Nephron (organoid): ENCODE data around the gene SYNE4.
A peak's percentile ranks its signal among the peaks of the same experiment; 100 is the strongest.

ENCODE experiments used
- H3K27ac Mint-ChIP-seq, 3 experiments: 2 replicates each; pipeline ENCODE4 v1.8.0; 2020; ENCODE audit warnings: mixed read lengths in 3 of 3, mild to moderate bottlenecking in 2 of 3, moderate library complexity in 1 of 3
- H3K27me3 Mint-ChIP-seq: 2 replicates; pipeline ENCODE4 v1.8.0; 2021; ENCODE audit warnings: low read depth, mild to moderate bottlenecking, moderate library complexity, mixed read lengths
- H3K36me3 Mint-ChIP-seq: 2 replicates; pipeline ENCODE4 v1.8.0; 2020; ENCODE audit warnings: low read depth, mixed read lengths
- H3K4me1 Mint-ChIP-seq: 2 replicates; pipeline ENCODE4 v1.8.0; 2020; ENCODE audit warnings: mixed read lengths
- H3K4me3 Mint-ChIP-seq, 3 experiments: 2 replicates each; pipeline ENCODE4 v1.8.0; 2020; ENCODE audit warnings: mild to moderate bottlenecking in 3 of 3, mixed read lengths in 3 of 3, moderate library complexity in 2 of 3
- H3K9me3 Mint-ChIP-seq: 2 replicates; pipeline ENCODE4 v1.8.0; 2020; ENCODE audit warnings: mixed read lengths
- TF ChIP-seq, protein P1 (sequence below), 3 experiments: fragments of 200-600 bp; sonication (generic); IDR thresholded peaks; one replicate each; pipeline ENCODE4 v1.5.0; 2021; ENCODE audit warnings: antibody characterized with exemption in 3 of 3; ENCODE audit not compliant: unreplicated experiment in 3 of 3

The SYNE4 gene

DNA sequence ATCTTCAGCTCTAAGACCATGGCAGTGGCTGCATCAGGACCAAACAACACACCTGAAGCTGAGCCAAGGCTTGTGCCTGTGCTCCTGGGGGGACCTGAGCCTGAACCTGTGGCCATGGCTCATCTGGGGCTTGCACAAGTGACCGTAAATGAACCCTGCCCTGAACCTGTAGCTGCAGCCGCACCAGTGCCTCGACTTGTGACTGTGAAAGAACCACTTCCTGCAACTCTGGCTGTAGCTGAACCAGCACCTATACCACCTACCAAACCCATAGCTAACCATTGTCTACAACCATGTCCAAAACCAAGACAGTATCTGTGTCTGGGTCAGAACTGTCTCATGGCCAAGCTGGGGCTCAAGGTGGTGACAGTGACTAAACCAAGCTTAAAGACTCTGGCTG, 41.8 kb downstream of the SYNE4 start:
- TF ChIP-seq, protein P1, sequence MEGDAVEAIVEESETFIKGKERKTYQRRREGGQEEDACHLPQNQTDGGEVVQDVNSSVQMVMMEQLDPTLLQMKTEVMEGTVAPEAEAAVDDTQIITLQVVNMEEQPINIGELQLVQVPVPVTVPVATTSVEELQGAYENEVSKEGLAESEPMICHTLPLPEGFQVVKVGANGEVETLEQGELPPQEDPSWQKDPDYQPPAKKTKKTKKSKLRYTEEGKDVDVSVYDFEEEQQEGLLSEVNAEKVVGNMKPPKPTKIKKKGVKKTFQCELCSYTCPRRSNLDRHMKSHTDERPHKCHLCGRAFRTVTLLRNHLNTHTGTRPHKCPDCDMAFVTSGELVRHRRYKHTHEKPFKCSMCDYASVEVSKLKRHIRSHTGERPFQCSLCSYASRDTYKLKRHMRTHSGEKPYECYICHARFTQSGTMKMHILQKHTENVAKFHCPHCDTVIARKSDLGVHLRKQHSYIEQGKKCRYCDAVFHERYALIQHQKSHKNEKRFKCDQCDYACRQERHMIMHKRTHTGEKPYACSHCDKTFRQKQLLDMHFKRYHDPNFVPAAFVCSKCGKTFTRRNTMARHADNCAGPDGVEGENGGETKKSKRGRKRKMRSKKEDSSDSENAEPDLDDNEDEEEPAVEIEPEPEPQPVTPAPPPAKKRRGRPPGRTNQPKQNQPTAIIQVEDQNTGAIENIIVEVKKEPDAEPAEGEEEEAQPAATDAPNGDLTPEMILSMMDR (IDR thresholded peaks at IDR 0.05; ENCODE audit: unreplicated experiment in 3 of 3), result no peak
- H3K27me3 Mint-ChIP-seq, result peaks cover 22% of the 10 kb centered on the region
- no peak overlapping the region for H3K27ac Mint-ChIP-seq
- H3K4me1 Mint-ChIP-seq, result no peaks in the 10 kb centered on the region
- H3K9me3 Mint-ChIP-seq, result no peaks in the 10 kb centered on the region
- no peaks in the 10 kb centered on the region for H3K36me3 Mint-ChIP-seq
- no peak overlapping the region for H3K4me3 Mint-ChIP-seq

DNA sequence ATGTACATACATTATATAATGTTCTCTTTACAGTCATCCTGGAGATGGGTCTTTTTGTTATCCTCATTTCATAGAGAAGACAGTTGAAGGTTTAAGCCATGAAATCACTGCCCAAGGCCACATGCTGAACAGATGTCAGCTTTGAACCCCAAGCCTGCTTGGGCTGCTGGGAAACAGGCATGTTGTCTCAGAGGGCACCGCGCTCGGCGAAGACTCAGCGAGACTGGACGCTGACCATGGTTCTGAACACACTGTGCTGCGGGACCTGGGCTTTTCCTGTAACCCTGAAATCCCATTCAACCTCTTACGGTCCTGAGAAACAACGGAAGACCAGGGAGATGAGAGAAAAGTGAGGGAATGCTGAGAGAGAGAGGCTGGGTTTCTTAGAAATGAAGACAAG, 45.1 kb downstream of the SYNE4 start:
- H3K4me3 Mint-ChIP-seq, result peak overlapping the region in 1 of 3 experiments; percentile 6
- TF ChIP-seq, protein P1 (IDR thresholded peaks at IDR 0.05; ENCODE audit: unreplicated experiment in 3 of 3), result no peak
- H3K27ac Mint-ChIP-seq, result no peak overlapping the region
- H3K9me3 Mint-ChIP-seq, result no peaks in the 10 kb centered on the region
- H3K4me1 Mint-ChIP-seq, result no peaks in the 10 kb centered on the region
- no peaks in the 10 kb centered on the region for H3K36me3 Mint-ChIP-seq
- peaks cover 40% of the 10 kb centered on the region for H3K27me3 Mint-ChIP-seq

GRCh38 chr19:35960432-35960972, 48.1 kb downstream of the SYNE4 start:
- H3K27me3 Mint-ChIP-seq, result peaks cover 67% of the 10 kb centered on the region
- H3K36me3 Mint-ChIP-seq, result no peaks in the 10 kb centered on the region
- peaks cover 3% of the 10 kb centered on the region for H3K9me3 Mint-ChIP-seq
- TF ChIP-seq, protein P1 (IDR thresholded peaks at IDR 0.05; ENCODE audit: unreplicated experiment in 3 of 3), result no peak
- no peaks in the 10 kb centered on the region for H3K4me1 Mint-ChIP-seq
- H3K27ac Mint-ChIP-seq, result no peak overlapping the region
- no peak overlapping the region for H3K4me3 Mint-ChIP-seq

- no peaks in the 10 kb centered on the region for H3K36me3 Mint-ChIP-seq
- H3K9me3 Mint-ChIP-seq, result peaks cover 3% of the 10 kb centered on the region
- no peaks in the 10 kb centered on the region for H3K4me1 Mint-ChIP-seq
- H3K4me3 Mint-ChIP-seq, result no peak overlapping the region
- H3K27me3 Mint-ChIP-seq, result peaks cover 67% of the 10 kb centered on the region
- TF ChIP-seq, protein P1 (IDR thresholded peaks at IDR 0.05; ENCODE audit: unreplicated experiment in 3 of 3), result no peak
- H3K27ac Mint-ChIP-seq, result no peak overlapping the region
Measured at GRCh38 chr19:35959968-35960320, 48.7 kb downstream of the SYNE4 start.

DNA sequence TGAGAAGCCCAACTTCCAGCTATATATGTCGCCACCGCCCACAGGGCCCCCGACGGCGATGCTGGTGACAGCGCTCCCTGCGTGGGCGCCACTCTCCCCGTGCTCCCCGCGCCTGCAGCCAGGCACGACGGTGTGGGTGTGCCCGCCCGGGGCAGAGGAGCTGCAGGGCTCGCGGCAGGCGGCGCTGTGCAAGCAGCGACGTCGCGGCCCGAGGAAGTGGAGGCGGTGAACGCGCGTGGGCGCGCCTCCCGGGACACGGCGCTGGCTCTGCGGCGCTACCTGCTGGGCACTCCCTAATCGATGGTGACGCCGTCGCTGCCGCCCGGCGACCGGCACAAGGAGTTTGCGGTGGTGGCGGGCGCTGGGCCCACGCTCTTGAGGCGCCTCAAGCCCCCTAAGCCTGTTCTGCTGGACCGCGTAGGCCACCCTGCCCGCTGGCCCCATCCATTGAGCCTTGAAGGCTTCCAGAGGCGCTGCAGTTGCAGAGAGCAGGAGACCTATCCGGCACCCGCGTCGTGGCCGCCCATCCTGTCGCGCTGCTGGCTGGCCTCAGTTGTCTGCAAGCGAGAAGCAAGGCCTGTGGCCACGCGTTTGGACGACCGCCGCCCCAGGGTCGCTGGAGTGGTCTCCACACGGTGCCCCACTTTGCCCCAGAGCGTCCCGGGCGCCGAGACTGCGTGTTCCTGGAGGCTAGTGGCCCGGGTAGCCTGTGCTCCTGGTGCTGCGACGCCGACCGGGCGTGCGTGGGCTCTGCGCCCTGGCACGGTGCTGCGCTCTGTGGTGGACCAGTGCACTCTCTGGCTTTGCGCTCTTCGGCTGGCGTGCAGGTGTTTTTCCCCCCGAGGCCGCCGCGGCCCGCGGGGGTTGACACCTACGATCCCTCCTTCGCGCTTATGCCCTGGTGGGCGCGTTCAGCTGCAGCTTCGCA, 49.3 kb downstream of the SYNE4 start:
- TF ChIP-seq, protein P1 (IDR thresholded peaks at IDR 0.05; ENCODE audit: unreplicated experiment in 3 of 3), result peak in 2 of 3 experiments; percentile 16 to 30
- H3K36me3 Mint-ChIP-seq, result no peaks in the 10 kb centered on the region
- H3K4me1 Mint-ChIP-seq, result no peaks in the 10 kb centered on the region
- H3K27me3 Mint-ChIP-seq, result peaks cover 67% of the 10 kb centered on the region
- H3K4me3 Mint-ChIP-seq, result no peak overlapping the region
- H3K9me3 Mint-ChIP-seq, result peaks cover 3% of the 10 kb centered on the region
- H3K27ac Mint-ChIP-seq, result no peak overlapping the region
